ENCODE measurements around the gene PEX11G. TPM values are rescaled to one million over a fixed set of nuclear protein-coding genes. Genes with fewer than 3 reads are reported as not detected.

The PEX11G gene
- total RNA-seq, 1 experiment from 2014 or later, result 2.8 TPM

DNA sequence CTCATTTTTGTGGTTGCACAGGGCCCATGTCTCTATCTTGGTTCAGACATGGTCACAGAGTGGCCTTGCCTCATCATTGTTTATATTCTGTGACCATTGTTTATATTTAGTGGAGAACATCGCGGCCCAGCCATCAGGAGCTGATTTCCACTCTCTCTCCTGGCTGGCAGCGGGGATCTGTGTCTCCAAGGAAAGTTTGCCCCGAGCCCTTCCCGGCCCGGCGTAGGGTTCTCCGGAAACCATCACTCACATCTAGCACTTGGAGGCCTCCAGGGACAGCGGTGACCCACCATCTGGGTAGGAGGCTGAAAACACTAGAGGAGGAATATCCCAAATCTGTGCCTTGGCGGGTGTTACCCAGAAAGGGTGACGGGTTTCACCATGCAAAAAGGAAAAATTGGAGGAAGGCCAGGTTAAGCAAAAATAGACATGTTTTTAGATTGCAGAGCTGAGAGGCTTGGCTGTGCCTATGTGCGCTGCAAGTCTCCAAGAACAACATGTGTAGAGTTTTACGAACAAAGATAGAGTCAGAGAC, 26.3 kb upstream of the PEX11G start:
- no peak overlapping the region for H2BK15ac ChIP-seq (ENCODE audit: low read depth, low read length)
- H3K9ac ChIP-seq (ENCODE audit: extremely low read depth, insufficient read length, low read length), result peak overlapping the region; percentile 51
- no peaks in the 10 kb centered on the region for H3K79me1 ChIP-seq (ENCODE audit: insufficient read depth, low read depth, low read length, poor library complexity, severe bottlenecking)
- H3K23me2 ChIP-seq (ENCODE audit: insufficient read length, low read depth, low read length, poor library complexity, severe bottlenecking), result peaks cover 8% of the 10 kb centered on the region
- H3K4ac ChIP-seq (ENCODE audit: low read depth, low read length), result no peak overlapping the region
- H3K4me1 ChIP-seq (ENCODE audit: insufficient read depth, low read length), result 0 out of 2 replicates have a peak, but pooled peaks cover 4% of the 10 kb centered on the region
- H2BK20ac ChIP-seq (ENCODE audit: low read depth, low read length, poor library complexity, severe bottlenecking), result no peak overlapping the region
- no peak overlapping the region for H4K5ac ChIP-seq (ENCODE audit: insufficient read length, low read depth, low read length)
- H4K8ac ChIP-seq (replicated peaks; ENCODE audit: insufficient read length, low read depth, low read length), result no peak overlapping the region
- no peak overlapping the region for H4K91ac ChIP-seq (ENCODE audit: insufficient read length, low read depth, low read length)
- H4K20me1 ChIP-seq (ENCODE audit: control insufficient read depth, insufficient read depth, insufficient read length), result no peaks in the 10 kb centered on the region
- H3K27me3 ChIP-seq (ENCODE audit: insufficient read depth, low read length), result no peaks in the 10 kb centered on the region
- H3K27ac Mint-ChIP-seq, result peak overlapping the region; percentile 6 to 97 (median 96)
- H2AK5ac ChIP-seq (ENCODE audit: insufficient read length, low read length), result no peak overlapping the region
- H3K18ac ChIP-seq (ENCODE audit: insufficient read length, low read depth, low read length), result no peak overlapping the region
- no peak overlapping the region for H2BK5ac ChIP-seq (ENCODE audit: insufficient read length, low read length)
- H3K27me3 Mint-ChIP-seq (ENCODE audit: low read depth), result peaks cover 5% of the 10 kb centered on the region
- H2AFZ ChIP-seq (ENCODE audit: low read length), result no peak overlapping the region
- H3T11ph ChIP-seq (ENCODE audit: low read length), result no peak overlapping the region
- H3K14ac ChIP-seq (ENCODE audit: insufficient read depth, low read length), result no peak overlapping the region; the same call in 1 of the 2 replicates
- H3K4me1 Mint-ChIP-seq, result peaks cover 11 to 24% of the 10 kb centered on the region in 2 experiments
- no peak overlapping the region for H3K23ac ChIP-seq (ENCODE audit: insufficient read length, low read depth, low read length)
- no peak overlapping the region for H3K27ac ChIP-seq (ENCODE audit: insufficient read length, low read depth, low read length)
- H2BK120ac ChIP-seq (ENCODE audit: low read depth, low read length, poor library complexity, severe bottlenecking), result no peak overlapping the region
- H3K56ac ChIP-seq (ENCODE audit: insufficient read length, low read depth, low read length), result no peak overlapping the region
- H3K36me3 Mint-ChIP-seq (ENCODE audit: insufficient read depth in 1 of 3, low read depth in 3 of 3), result peaks cover 3 to 13% (median 12%) of the 10 kb centered on the region in 3 experiments; a peak in 5 of 7 replicates
- H3K79me2 ChIP-seq (ENCODE audit: insufficient read depth, low read length), result 0 out of 2 replicates have a peak, but pooled peaks cover 2% of the 10 kb centered on the region
- H3K4me3 Mint-ChIP-seq, result peak overlapping the region; percentile 54 to 82
- TF ChIP-seq, protein P1, sequence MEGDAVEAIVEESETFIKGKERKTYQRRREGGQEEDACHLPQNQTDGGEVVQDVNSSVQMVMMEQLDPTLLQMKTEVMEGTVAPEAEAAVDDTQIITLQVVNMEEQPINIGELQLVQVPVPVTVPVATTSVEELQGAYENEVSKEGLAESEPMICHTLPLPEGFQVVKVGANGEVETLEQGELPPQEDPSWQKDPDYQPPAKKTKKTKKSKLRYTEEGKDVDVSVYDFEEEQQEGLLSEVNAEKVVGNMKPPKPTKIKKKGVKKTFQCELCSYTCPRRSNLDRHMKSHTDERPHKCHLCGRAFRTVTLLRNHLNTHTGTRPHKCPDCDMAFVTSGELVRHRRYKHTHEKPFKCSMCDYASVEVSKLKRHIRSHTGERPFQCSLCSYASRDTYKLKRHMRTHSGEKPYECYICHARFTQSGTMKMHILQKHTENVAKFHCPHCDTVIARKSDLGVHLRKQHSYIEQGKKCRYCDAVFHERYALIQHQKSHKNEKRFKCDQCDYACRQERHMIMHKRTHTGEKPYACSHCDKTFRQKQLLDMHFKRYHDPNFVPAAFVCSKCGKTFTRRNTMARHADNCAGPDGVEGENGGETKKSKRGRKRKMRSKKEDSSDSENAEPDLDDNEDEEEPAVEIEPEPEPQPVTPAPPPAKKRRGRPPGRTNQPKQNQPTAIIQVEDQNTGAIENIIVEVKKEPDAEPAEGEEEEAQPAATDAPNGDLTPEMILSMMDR (conservative IDR thresholded peaks at IDR 0.05), result no peak
- peak overlapping the region; percentile 13 for H3K4me2 ChIP-seq (ENCODE audit: insufficient read depth, insufficient read length, low read length)
- no peaks in the 10 kb centered on the region; a peak in 1 of 5 replicates for H3K9me3 Mint-ChIP-seq
- H3K9me3 ChIP-seq (ENCODE audit: control insufficient read depth, low read depth, low read length), result no peaks in the 10 kb centered on the region
- WGBS (ENCODE audit: extremely low coverage, insufficient read length, low lambda C conversion rate), result no CpG with 5 or more reads among the region's 13 CpGs
- DNase-seq, result no peak
- no peak overlapping the region for H2BK12ac ChIP-seq (ENCODE audit: insufficient read length, low read depth, low read length)

Data from H9 (cell line).